ENCODE measurements around the gene STPG1. TPM values are rescaled to one million over a fixed set of nuclear protein-coding genes. Genes with fewer than 3 reads are reported as not detected.

STPG1 gene
- total RNA-seq, 2 donors from 2014 or later = 9.8 to 10.8 TPM

DNA sequence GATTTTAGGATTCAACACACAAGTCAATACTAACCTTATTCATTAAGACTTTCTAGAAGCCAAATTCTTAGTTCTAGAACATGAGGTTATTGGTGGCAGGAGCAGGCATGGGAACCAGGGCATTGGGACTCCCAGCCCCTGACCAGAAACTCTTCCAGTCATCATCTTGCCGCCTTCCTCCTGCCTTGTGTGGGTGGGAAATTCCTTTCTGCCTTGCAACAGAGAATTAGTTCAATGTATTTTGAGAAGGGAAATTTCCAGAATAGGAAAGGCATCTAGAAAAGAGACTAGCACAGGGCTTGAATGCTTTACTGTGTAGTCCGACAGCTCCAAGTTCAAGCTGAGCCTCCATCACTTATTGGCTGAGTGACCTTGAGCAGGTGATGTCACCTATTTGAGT lies 85.7 kb downstream of the STPG1 start:
- no peak for DNase-seq (ENCODE audit: low spot score)
- no peak overlapping the region for H3K4me3 ChIP-seq
- no peak overlapping the region for H3K27ac ChIP-seq
- H3K4me1 ChIP-seq (replicated peaks) = no peaks in the 10 kb centered on the region
- H3K36me3 ChIP-seq = no peaks in the 10 kb centered on the region
- 88% methylated on average over 2 of the region's 2 CpGs for WGBS
- H3K9me3 ChIP-seq = no peaks in the 10 kb centered on the region
- TF ChIP-seq POLR2AphosphoS5 (IDR thresholded peaks at IDR 0.05) = no peak
- TF ChIP-seq, protein P1, sequence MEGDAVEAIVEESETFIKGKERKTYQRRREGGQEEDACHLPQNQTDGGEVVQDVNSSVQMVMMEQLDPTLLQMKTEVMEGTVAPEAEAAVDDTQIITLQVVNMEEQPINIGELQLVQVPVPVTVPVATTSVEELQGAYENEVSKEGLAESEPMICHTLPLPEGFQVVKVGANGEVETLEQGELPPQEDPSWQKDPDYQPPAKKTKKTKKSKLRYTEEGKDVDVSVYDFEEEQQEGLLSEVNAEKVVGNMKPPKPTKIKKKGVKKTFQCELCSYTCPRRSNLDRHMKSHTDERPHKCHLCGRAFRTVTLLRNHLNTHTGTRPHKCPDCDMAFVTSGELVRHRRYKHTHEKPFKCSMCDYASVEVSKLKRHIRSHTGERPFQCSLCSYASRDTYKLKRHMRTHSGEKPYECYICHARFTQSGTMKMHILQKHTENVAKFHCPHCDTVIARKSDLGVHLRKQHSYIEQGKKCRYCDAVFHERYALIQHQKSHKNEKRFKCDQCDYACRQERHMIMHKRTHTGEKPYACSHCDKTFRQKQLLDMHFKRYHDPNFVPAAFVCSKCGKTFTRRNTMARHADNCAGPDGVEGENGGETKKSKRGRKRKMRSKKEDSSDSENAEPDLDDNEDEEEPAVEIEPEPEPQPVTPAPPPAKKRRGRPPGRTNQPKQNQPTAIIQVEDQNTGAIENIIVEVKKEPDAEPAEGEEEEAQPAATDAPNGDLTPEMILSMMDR (IDR thresholded peaks at IDR 0.05) = no peak
- TF ChIP-seq POLR2A (IDR thresholded peaks at IDR 0.05) = no peak
- H3K27me3 ChIP-seq (replicated peaks; ENCODE audit: insufficient read depth) = no peaks in the 10 kb centered on the region
- intact Hi-C loops (cut with DNase I) = no loop called here

DNA sequence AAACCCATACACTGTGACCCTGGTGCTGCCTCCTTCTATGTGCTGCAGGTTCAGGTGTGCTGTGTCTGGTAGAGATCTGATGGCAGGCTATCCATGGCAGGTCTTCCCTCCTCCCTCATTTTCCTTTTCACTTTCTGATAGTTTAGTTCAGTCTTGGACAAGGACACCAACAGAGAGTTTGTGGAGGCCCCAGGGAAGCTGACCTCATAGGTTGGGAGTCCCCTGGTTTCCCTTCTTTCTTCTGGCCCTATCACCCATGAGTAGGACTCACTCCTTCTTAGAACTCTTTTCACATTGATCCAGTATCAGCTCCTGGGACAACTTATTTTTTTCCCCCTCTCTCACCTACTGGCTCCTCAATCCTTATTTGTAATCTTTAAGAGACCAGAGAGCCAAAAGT lies 86.1 kb downstream of the STPG1 start:
- Histone ChIP-seq H3K9me3 (no peaks in the 10 kb centered on the region), H3K4me1 (replicated peaks) (no peaks in the 10 kb centered on the region), H3K27ac (no peak overlapping the region), H3K27me3 (replicated peaks; ENCODE audit: insufficient read depth) (no peaks in the 10 kb centered on the region), H3K36me3 (no peaks in the 10 kb centered on the region), H3K4me3 (no peak overlapping the region)
- no peak for DNase-seq (ENCODE audit: low spot score)
- TF ChIP-seq POLR2AphosphoS5 (IDR thresholded peaks at IDR 0.05) = no peak
- TF ChIP-seq, protein P1 (IDR thresholded peaks at IDR 0.05) = no peak
- TF ChIP-seq POLR2A (IDR thresholded peaks at IDR 0.05) = no peak
- intact Hi-C loops (cut with DNase I) = no loop called here

DNA sequence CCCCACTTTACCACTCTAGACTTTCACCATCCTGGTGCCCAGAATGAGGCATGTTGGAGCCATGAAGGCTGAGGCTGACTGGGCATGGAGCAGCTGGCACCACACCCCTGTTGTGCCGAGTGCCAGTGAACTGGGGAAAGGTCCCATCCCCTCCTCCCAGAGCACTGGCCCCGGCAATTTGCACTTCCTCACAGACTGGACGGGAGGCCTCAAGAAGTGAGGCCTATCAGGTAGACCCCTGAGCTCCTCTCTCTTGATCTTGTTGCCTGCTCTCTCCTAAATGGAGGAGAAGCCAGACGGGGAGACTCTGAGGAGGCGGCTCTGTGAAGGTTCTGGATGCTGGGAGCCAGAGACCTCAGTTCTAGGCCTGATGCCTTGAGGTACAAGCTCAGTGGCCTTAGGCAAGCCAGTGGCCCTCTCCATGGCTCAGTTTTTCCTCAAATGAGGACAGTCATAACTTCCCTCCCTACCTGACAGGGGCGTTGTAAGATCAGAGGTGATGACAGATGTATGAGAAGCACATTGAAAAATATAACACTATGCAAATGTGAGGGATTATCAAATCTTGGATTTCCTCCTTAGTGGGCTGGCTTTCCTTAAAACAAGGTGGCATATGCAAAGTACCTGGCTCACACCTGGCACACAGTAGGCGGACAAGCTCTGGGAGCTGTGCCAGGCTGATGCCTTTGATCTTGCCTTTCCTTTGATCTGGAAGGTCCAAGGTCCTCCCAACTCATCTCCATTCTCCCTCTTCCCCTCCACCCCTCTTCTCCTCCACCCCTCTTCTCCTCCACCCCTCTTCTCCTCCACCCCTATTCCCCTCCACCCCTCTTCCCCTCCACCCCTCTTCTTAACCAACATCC lies 87.8 kb downstream of the STPG1 start:
- intact Hi-C loops (cut with DNase I) = no loop called here
- TF ChIP-seq, protein P1 (IDR thresholded peaks at IDR 0.05) = no peak
- TF ChIP-seq POLR2AphosphoS5 (IDR thresholded peaks at IDR 0.05) = no peak

DNA sequence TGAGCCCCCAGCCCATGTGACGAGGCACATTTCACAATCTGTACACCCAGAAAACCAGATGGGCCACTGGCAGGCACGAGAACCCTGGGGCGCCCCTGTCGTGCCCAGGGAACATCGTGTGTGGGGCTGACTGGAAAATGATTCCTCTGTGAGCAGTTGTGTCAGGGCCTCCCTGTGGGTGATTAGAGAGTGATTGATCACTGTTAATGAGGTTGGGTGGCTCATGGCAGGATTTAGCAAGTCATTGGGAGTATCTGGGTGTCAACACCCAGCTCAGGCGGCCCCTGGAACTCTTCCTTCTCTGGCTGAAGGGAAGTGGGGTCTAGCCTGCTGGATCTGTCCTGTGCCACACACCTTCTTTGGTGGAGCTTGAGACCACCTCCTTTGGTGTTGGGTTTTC lies 88.7 kb downstream of the STPG1 start:
- TF ChIP-seq POLR2AphosphoS5 (IDR thresholded peaks at IDR 0.05) (no peak), POLR2A (IDR thresholded peaks at IDR 0.05) (no peak)
- TF ChIP-seq, protein P1 (IDR thresholded peaks at IDR 0.05) = no peak
- intact Hi-C loops (cut with DNase I) = no loop called here
- Histone ChIP-seq H3K9me3 (no peaks in the 10 kb centered on the region), H3K27me3 (replicated peaks; ENCODE audit: insufficient read depth) (no peaks in the 10 kb centered on the region), H3K36me3 (no peaks in the 10 kb centered on the region), H3K27ac (no peak overlapping the region), H3K4me1 (replicated peaks) (peaks cover 5% of the 10 kb centered on the region), H3K4me3 (no peak overlapping the region)
- 83% methylated on average over 6 of the region's 6 CpGs for WGBS
- no peak for DNase-seq (ENCODE audit: low spot score)

More for the DNA sequence above, 87.8 kb downstream of the STPG1 start:
- no peaks in the 10 kb centered on the region for H3K9me3 ChIP-seq
- H3K4me3 ChIP-seq = no peak overlapping the region
- no peaks in the 10 kb centered on the region for H3K36me3 ChIP-seq
- no peak for DNase-seq (ENCODE audit: low spot score)
- 89% methylated on average over 7 of the region's 7 CpGs for WGBS
- H3K27ac ChIP-seq = no peak overlapping the region
- H3K27me3 ChIP-seq (replicated peaks; ENCODE audit: insufficient read depth) = no peaks in the 10 kb centered on the region
- H3K4me1 ChIP-seq (replicated peaks) = peaks cover 5% of the 10 kb centered on the region

DNA sequence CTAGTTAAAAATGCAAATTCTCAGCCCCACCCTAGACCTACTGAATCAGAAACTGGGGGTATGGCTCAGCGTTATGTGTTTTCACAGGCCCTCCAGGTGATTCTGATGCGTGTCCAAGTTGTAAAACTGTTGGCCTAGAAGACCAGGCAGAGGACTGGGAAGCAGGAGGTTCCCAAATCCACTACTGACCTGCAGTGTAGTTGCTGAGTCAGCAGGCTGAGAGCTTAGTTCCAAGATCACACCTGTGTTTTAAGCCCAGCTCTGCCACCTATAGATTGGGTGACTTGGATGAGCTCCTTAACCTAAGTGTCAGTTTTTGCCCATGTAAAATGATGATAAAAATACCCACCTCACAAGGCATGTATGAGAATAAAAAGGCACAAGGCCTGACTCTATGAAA lies 90.3 kb downstream of the STPG1 start:
- Histone ChIP-seq H3K36me3 (no peaks in the 10 kb centered on the region), H3K4me1 (replicated peaks) (peaks cover 5% of the 10 kb centered on the region), H3K27ac (no peak overlapping the region), H3K9me3 (no peaks in the 10 kb centered on the region), H3K27me3 (replicated peaks; ENCODE audit: insufficient read depth) (no peaks in the 10 kb centered on the region), H3K4me3 (no peak overlapping the region)
- intact Hi-C loops (cut with DNase I) = no loop called here
- DNase-seq (ENCODE audit: low spot score) = no peak
- WGBS = 43% methylated on average over 2 of the region's 2 CpGs
- TF ChIP-seq POLR2A (IDR thresholded peaks at IDR 0.05) (no peak), POLR2AphosphoS5 (IDR thresholded peaks at IDR 0.05) (no peak)
- TF ChIP-seq, protein P1 (IDR thresholded peaks at IDR 0.05) = no peak
